ENCODE data around the gene CAMK1D.

DNA sequence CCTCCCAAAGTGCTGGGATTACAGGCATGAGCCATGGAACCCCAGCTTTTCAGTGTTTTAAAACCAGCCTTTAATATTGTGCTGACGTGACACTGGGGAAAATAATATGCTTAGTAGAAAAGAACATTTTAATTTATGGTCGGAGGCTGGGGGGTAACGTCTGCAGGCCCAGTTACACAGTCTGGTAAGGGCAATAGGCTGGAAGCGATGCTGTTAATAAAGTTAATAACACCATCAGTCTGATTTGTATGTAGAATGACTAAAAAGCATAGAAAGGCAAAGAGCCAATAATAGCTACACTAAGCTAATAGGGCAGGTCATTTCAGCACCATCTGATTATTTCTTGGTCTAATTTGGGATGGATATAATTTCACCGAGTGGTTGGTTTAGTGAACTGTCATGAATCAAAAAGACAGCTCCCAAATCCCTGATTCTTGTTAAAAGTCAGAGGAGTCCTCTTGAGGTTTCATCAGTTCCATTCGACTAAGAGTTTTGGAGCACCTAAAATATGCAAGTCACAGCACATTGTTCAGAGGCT, 192.9 kb downstream of the CAMK1D start:
- TF ChIP-seq POLR2AphosphoS5 (IDR thresholded peaks at IDR 0.05; ENCODE audit: low read depth, low read length) (no peak), NRF1 (IDR thresholded peaks at IDR 0.05; ENCODE audit: low read depth, low read length) (no peak), CTCF (IDR thresholded peaks at IDR 0.05) (no peak), TAF1 (IDR thresholded peaks at IDR 0.05; ENCODE audit: borderline replicate concordance, low read depth, low read length) (no peak), EP300 (IDR thresholded peaks at IDR 0.05; ENCODE audit: borderline replicate concordance in 1 of 2, low read depth in 1 of 2, low read length in 1 of 2) (no peak), TEAD4 (IDR thresholded peaks at IDR 0.05; ENCODE audit: borderline replicate concordance, insufficient read depth) (no peak)
- TF ChIP-seq, protein P1, sequence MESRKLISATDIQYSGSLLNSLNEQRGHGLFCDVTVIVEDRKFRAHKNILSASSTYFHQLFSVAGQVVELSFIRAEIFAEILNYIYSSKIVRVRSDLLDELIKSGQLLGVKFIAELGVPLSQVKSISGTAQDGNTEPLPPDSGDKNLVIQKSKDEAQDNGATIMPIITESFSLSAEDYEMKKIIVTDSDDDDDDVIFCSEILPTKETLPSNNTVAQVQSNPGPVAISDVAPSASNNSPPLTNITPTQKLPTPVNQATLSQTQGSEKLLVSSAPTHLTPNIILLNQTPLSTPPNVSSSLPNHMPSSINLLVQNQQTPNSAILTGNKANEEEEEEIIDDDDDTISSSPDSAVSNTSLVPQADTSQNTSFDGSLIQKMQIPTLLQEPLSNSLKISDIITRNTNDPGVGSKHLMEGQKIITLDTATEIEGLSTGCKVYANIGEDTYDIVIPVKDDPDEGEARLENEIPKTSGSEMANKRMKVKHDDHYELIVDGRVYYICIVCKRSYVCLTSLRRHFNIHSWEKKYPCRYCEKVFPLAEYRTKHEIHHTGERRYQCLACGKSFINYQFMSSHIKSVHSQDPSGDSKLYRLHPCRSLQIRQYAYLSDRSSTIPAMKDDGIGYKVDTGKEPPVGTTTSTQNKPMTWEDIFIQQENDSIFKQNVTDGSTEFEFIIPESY (IDR thresholded peaks at IDR 0.05; ENCODE audit: borderline replicate concordance, low read depth): no peak

Data from SK-N-SH (cell line).